Upper lobe of right lung (tissue), 1 donor: ENCODE measurements around the gene ZRANB1. TPM values are rescaled to one million over a fixed set of nuclear protein-coding genes. Genes with fewer than 3 reads are reported as not detected.
A peak's percentile ranks its signal among the peaks of the same experiment; 100 is the strongest.

Experiments used
- ATAC-seq: fragments of 200-7000 bp; cut with Tn5 transposase; one replicate; pipeline ENCODE4 v1.9.1; 2020; ENCODE audit warnings: mild to moderate bottlenecking, moderate library complexity
- DNase-seq: peaks from one replicate; pipeline ENCODE4 v3.0.0-alpha.2; 2020
- H3K27ac ChIP-seq: fragments of 200-600 bp; one replicate; pipeline ENCODE4 v1.8.0; 2022
- H3K27me3 ChIP-seq: fragments of 200-600 bp; one replicate; pipeline ENCODE4 v1.8.0; 2022; ENCODE audit warnings: mild to moderate bottlenecking
- H3K36me3 ChIP-seq: fragments of 200-600 bp; one replicate; pipeline ENCODE4 v1.8.0; 2022
- H3K4me1 ChIP-seq: fragments of 200-600 bp; one replicate; pipeline ENCODE4 v1.8.0; 2022
- H3K4me3 ChIP-seq: fragments of 200-600 bp; one replicate; pipeline ENCODE4 v1.8.0; 2022; ENCODE audit warnings: mild to moderate bottlenecking
- H3K9me3 ChIP-seq: fragments of 200-600 bp; one replicate; pipeline ENCODE4 v1.8.0; 2022
- intact Hi-C: fragments of 100-400 bp; cut with DNase I; formaldehyde crosslinking; loops from one replicate; pipeline ENCODE4 v1.11.0; 2022
- total RNA-seq: library from RNA; stranded (reverse); fragmentation: NEBNext Ultra II Directional; extraction: Animal tissue kit (Norgen Biotek cat#: 25700); gene quantifications from one replicate; pipeline ENCODE4 v1.2.1, GENCODE V29; 2021
- TF ChIP-seq, protein P1 (sequence below): fragments of 200-600 bp; IDR thresholded peaks from one replicate; pipeline ENCODE4 v1.8.0; 2022; ENCODE audit warnings: antibody characterized with exemption
- donor health status: DM: no; HTN: yes; CAD: no; lungs with severe emphysema.

The ZRANB1 gene
- total RNA-seq, 1 donor from 2014 or later, result 20.5 TPM

DNA sequence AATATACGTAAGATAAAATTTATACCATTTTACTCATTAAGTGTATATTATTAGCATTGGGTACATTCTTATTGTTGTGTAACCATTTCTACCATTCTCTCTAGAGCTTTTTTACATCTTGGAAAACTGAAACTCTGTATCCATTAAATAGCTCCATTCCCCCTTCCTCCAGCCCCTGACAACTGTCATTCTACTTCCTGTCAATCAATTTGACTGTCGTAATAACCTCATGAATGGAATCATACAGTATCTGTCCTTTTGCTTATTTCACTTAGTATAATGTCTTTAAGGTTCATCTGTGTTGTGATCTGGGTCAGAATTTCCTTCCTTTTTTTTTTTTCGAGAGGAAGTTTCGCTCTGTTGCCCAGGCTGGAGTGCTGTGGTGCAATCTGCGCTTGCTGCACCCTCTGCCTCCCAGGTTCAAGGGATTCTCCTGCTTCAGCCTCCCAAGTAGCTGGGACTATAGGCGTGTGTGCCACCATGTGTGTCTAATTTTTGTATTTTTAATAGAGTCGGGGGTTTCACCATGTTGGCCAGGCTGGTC is 15.6 kb downstream of the ZRANB1 start:
- no peak for DNase-seq
- TF ChIP-seq, protein P1, sequence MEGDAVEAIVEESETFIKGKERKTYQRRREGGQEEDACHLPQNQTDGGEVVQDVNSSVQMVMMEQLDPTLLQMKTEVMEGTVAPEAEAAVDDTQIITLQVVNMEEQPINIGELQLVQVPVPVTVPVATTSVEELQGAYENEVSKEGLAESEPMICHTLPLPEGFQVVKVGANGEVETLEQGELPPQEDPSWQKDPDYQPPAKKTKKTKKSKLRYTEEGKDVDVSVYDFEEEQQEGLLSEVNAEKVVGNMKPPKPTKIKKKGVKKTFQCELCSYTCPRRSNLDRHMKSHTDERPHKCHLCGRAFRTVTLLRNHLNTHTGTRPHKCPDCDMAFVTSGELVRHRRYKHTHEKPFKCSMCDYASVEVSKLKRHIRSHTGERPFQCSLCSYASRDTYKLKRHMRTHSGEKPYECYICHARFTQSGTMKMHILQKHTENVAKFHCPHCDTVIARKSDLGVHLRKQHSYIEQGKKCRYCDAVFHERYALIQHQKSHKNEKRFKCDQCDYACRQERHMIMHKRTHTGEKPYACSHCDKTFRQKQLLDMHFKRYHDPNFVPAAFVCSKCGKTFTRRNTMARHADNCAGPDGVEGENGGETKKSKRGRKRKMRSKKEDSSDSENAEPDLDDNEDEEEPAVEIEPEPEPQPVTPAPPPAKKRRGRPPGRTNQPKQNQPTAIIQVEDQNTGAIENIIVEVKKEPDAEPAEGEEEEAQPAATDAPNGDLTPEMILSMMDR, result no peak
- H3K27ac ChIP-seq, result no peak overlapping the region
- H3K36me3 ChIP-seq, result no peaks in the 10 kb centered on the region
- intact Hi-C loops, result no loop called here
- H3K27me3 ChIP-seq, result no peaks in the 10 kb centered on the region
- H3K9me3 ChIP-seq, result no peaks in the 10 kb centered on the region
- ATAC-seq, result peak; percentile 75
- H3K4me3 ChIP-seq, result no peak overlapping the region
- H3K4me1 ChIP-seq, result peaks cover 21% of the 10 kb centered on the region

DNA sequence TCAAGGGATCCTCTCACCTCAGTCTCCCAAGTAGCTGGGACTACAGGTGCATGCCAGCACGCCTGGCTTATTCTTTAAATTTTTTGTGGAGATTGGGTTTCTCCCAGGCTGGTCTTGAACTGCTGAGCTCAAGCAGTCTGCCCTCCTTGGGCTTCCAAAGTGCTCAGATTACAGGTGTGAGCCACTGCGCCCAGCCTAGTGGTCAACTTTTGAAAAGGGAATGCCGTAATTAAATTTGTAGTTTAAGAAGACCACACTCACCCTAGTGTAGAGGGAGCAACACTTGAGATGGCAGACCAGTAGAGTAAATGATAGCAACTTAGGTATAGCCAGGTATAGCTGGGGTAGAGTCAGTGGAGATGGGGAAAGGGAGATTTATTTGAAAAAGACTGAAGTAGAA is 17.6 kb downstream of the ZRANB1 start:
- DNase-seq, result no peak
- Histone ChIP-seq H3K27ac (no peak overlapping the region), H3K4me3 (no peak overlapping the region), H3K9me3 (no peaks in the 10 kb centered on the region), H3K36me3 (peaks cover 8% of the 10 kb centered on the region), H3K4me1 (peaks cover 21% of the 10 kb centered on the region), H3K27me3 (no peaks in the 10 kb centered on the region)
- ATAC-seq, result no peak
- TF ChIP-seq, protein P1, result no peak
- intact Hi-C loops, result no loop called here

DNA sequence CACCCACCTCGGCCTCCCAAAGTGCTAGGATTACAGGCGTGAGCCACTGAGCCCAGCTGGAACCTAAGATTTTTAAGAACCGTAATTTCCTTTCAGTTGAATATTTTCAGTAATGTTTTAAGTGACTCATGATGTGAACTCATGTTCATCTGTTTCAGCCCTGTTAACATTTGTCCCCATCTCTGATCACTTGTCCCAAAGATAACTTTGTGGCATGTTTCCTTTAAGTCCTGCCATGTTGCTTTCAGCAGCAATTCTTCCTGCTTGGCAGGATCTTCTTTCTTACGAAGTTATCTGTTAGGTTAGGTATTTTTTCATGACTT is 19.3 kb downstream of the ZRANB1 start:
- Histone ChIP-seq H3K27me3 (no peaks in the 10 kb centered on the region), H3K4me3 (no peak overlapping the region), H3K4me1 (peaks cover 15% of the 10 kb centered on the region), H3K9me3 (no peaks in the 10 kb centered on the region), H3K36me3 (peaks cover 12% of the 10 kb centered on the region), H3K27ac (no peak overlapping the region)
- DNase-seq (no peak), ATAC-seq (no peak)
- TF ChIP-seq, protein P1, result no peak
- intact Hi-C loops, result no loop called here

DNA sequence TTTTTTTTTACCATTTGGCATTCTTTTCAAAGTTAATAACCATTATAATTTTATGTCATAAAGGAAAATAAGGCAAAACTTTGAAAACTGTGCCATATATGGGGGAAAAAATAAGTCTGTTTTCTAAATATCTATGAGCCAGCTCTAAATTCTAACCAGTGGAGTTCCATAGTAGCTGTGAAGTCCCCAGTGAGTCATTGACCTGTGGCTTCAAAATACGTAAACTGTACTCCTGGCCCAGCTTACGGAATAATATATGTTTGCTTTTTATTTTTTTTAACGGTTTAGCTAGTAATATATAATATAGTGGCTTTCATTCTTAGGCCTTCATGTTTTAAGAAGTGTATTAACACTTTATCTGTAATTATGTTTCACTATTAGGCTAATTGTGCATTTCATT is 20.5 kb downstream of the ZRANB1 start:
- Histone ChIP-seq H3K9me3 (no peaks in the 10 kb centered on the region), H3K4me3 (no peak overlapping the region), H3K4me1 (peaks cover 5% of the 10 kb centered on the region), H3K27me3 (no peaks in the 10 kb centered on the region), H3K36me3 (peaks cover 24% of the 10 kb centered on the region), H3K27ac (no peak overlapping the region)
- TF ChIP-seq, protein P1, result no peak
- DNase-seq (no peak), ATAC-seq (no peak)
- intact Hi-C loops, result no loop called here

DNA sequence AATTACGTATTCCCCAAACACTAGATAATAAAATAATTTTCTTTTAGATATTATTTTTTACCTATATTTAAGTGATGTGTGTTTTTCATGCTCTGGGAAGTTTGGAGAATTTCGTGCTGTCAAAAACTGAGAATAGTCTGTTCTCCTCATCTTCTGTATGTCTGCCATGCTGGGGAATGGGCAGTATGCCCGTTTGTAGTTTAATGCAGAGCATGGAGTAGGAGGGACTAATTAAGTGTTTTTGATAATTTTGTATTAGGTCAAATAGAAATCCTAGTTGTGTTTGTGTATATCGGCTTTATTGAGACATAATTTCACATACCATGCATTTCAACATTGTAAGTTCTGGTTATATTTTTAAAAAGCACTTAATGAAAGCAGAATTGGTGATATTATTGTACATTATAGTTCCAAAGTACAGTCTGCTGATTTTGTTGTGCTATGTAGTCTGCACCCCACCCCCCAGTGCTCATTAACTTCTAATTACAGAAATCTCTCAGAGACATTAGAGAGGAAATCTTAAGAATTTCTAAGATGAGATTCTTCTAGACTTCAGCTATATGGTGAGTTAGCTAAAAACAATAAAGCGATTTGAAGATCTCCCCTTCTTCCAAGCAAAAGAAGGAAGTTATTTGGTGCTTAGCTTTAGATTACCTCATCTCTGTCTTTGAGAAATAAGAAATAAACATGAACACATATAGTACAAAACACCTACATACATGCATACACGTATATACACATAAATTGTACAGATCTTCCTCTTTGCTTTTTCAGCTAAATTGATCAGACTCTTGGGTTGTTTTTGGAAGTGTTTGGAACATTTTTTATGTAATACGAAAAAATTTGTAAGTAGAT is 22.2 kb downstream of the ZRANB1 start:
- Histone ChIP-seq H3K9me3 (no peaks in the 10 kb centered on the region), H3K4me3 (no peak overlapping the region), H3K4me1 (no peaks in the 10 kb centered on the region), H3K27me3 (no peaks in the 10 kb centered on the region), H3K36me3 (peaks cover 38% of the 10 kb centered on the region), H3K27ac (no peak overlapping the region)
- intact Hi-C loops, result no loop called here
- ATAC-seq (no peak), DNase-seq (no peak)
- TF ChIP-seq, protein P1, result no peak
